ENCODE results near the gene MDFIC. TPM values are rescaled to one million over a fixed set of nuclear protein-coding genes. Genes with fewer than 3 reads are reported as not detected.

MDFIC gene
- total and polyA plus RNA-seq, 12 donors, result 11.4 to 172 (median 53.4) TPM

- WGBS, 4 donors, result 20 to 24% (median 23%) methylated on average over 2 of the region's 2 CpGs
- peaks cover 24 to 40% of the 10 kb centered on the region in 2 donors for H3K4me1 ChIP-seq (replicated peaks in 1 of 2)
- H3K27me3 ChIP-seq, result no peaks in the 10 kb centered on the region
- H3K4me3 ChIP-seq, result no peak overlapping the region
- H3K9me3 ChIP-seq (replicated peaks in 1 of 3), result no peaks in the 10 kb centered on the region
- H3K27ac ChIP-seq, result peak overlapping the region in 4 of 5 donors; percentile 21 to 64 (median 36)
- no peaks in the 10 kb centered on the region for H3K36me3 ChIP-seq (replicated peaks in 1 of 2)
- TF ChIP-seq CTCF (IDR thresholded peaks at IDR 0.05) (no peak), POLR2A (IDR thresholded peaks at IDR 0.05) (no peak)
- peak; percentile 82 to 90 (median 87) for DNase-seq
- intact Hi-C loops (cut with DNase I), result no loop called here
Observed at GRCh38 chr7:114988755-114989375, 67.0 kb downstream of the MDFIC start.

GRCh38 chr7:114989531-114989930 is 67.6 kb downstream of the MDFIC start:
- H3K27me3 ChIP-seq, result no peaks in the 10 kb centered on the region
- H3K4me1 ChIP-seq (replicated peaks in 1 of 2), result peaks cover 24 to 40% of the 10 kb centered on the region in 2 donors
- no peaks in the 10 kb centered on the region for H3K36me3 ChIP-seq (replicated peaks in 1 of 2)
- intact Hi-C loops (cut with DNase I), result no loop called here
- no peak overlapping the region for H3K4me3 ChIP-seq
- no peaks in the 10 kb centered on the region for H3K9me3 ChIP-seq (replicated peaks in 1 of 3)
- WGBS, 4 donors, result 51 to 61% (median 55%) methylated on average over 5 of the region's 5 CpGs
- no peak for DNase-seq
- peak overlapping the region in 4 of 5 donors; percentile 21 to 64 (median 36) for H3K27ac ChIP-seq
- TF ChIP-seq CTCF (IDR thresholded peaks at IDR 0.05) (no peak), POLR2A (IDR thresholded peaks at IDR 0.05) (no peak)

GRCh38 chr7:114997487-114998404 is 75.9 kb downstream of the MDFIC start:
- H3K9me3 ChIP-seq (replicated peaks in 1 of 3), result no peaks in the 10 kb centered on the region
- peaks cover 0 to 5% of the 10 kb centered on the region in 2 donors for H3K4me1 ChIP-seq (replicated peaks in 1 of 2)
- TF ChIP-seq POLR2A (IDR thresholded peaks at IDR 0.05), result no peak
- no peak for TF ChIP-seq CTCF (IDR thresholded peaks at IDR 0.05)
- no peak for DNase-seq
- H3K4me3 ChIP-seq, result no peak overlapping the region
- no peaks in the 10 kb centered on the region for H3K36me3 ChIP-seq (replicated peaks in 1 of 2)
- H3K27me3 ChIP-seq, result no peaks in the 10 kb centered on the region
- intact Hi-C loops (cut with DNase I), result no loop called here
- no peak overlapping the region for H3K27ac ChIP-seq
- 88 to 92% (median 90%) methylated on average over 6 of the region's 6 CpGs for WGBS, 4 donors

GRCh38 chr7:115004121-115004520 is 82.2 kb downstream of the MDFIC start:
- intact Hi-C loops (cut with DNase I), result no loop called here
- DNase-seq, result no peak
- no peaks in the 10 kb centered on the region for H3K9me3 ChIP-seq (replicated peaks in 1 of 3)
- no peaks in the 10 kb centered on the region for H3K27me3 ChIP-seq
- H3K4me1 ChIP-seq (replicated peaks in 1 of 2), result peaks cover 14 to 22% of the 10 kb centered on the region in 2 donors
- H3K4me3 ChIP-seq, result no peak overlapping the region
- TF ChIP-seq POLR2A (IDR thresholded peaks at IDR 0.05), result no peak
- no peak for TF ChIP-seq CTCF (IDR thresholded peaks at IDR 0.05)
- H3K27ac ChIP-seq, result no peak overlapping the region
- 92 to 98% (median 96%) methylated on average over 5 of the region's 5 CpGs for WGBS, 4 donors
- no peaks in the 10 kb centered on the region for H3K36me3 ChIP-seq (replicated peaks in 1 of 2)
